NCI-H2107 treated with DMSO at 0.1 percent for 48 hours (cell line): ENCODE data around the gene PRLR.

Source experiments
- DNase-seq: peaks from one replicate; lab custom pipeline; 2025; ENCODE audit not compliant: unreplicated experiment; lab: John Stamatoyannopoulos, UW

Gene PRLR

GRCh38 chr5:35162848-35163709 is 67.2 kb downstream of the PRLR start:
- no peak for DNase-seq

- DNase-seq: no peak
Observed at GRCh38 chr5:35161652-35162273, 68.5 kb downstream of the PRLR start.

GRCh38 chr5:35160486-35161116 is 69.7 kb downstream of the PRLR start:
- no peak for DNase-seq

GRCh38 chr5:35159370-35159742 is 70.9 kb downstream of the PRLR start:
- no peak for DNase-seq

GRCh38 chr5:35158622-35159369 is 71.5 kb downstream of the PRLR start:
- DNase-seq: no peak

- no peak for DNase-seq
Observed at GRCh38 chr5:35158204-35158603, 72.1 kb downstream of the PRLR start.

- no peak for DNase-seq
Observed at GRCh38 chr5:35153375-35153932, 76.8 kb downstream of the PRLR start.

GRCh38 chr5:35152733-35153132 is 77.6 kb downstream of the PRLR start:
- no peak for DNase-seq

GRCh38 chr5:35151146-35151920 is 79.0 kb downstream of the PRLR start:
- DNase-seq: no peak

- DNase-seq: no peak
Observed at GRCh38 chr5:35149041-35149440, 81.2 kb downstream of the PRLR start.

GRCh38 chr5:35146406-35146805 is 83.9 kb downstream of the PRLR start:
- DNase-seq: no peak

- DNase-seq: no peak
Observed at GRCh38 chr5:35145691-35146317, 84.5 kb downstream of the PRLR start.

GRCh38 chr5:35145012-35145411 is 85.3 kb downstream of the PRLR start:
- DNase-seq: no peak

GRCh38 chr5:35143841-35144240 is 86.4 kb downstream of the PRLR start:
- no peak for DNase-seq

- no peak for DNase-seq
Observed at GRCh38 chr5:35141739-35142138, 88.5 kb downstream of the PRLR start.

GRCh38 chr5:35138232-35138631 is 92.1 kb downstream of the PRLR start:
- no peak for DNase-seq

- DNase-seq: no peak
Observed at GRCh38 chr5:35136386-35136785, 93.9 kb downstream of the PRLR start.

- no peak for DNase-seq
Observed at GRCh38 chr5:35135239-35135700, 95.0 kb downstream of the PRLR start.

- no peak for DNase-seq
Observed at GRCh38 chr5:35134278-35135030, 95.8 kb downstream of the PRLR start.
